Glomerular visceral epithelial cell (primary cell): Measurements from ENCODE around the gene U2AF1L4.

ENCODE experiments used
- DNase-seq: peaks from one replicate; pipeline ENCODE4 v3.0.0-alpha.2; 2016; ENCODE audit errors: extremely low spot score

Gene U2AF1L4

DNA sequence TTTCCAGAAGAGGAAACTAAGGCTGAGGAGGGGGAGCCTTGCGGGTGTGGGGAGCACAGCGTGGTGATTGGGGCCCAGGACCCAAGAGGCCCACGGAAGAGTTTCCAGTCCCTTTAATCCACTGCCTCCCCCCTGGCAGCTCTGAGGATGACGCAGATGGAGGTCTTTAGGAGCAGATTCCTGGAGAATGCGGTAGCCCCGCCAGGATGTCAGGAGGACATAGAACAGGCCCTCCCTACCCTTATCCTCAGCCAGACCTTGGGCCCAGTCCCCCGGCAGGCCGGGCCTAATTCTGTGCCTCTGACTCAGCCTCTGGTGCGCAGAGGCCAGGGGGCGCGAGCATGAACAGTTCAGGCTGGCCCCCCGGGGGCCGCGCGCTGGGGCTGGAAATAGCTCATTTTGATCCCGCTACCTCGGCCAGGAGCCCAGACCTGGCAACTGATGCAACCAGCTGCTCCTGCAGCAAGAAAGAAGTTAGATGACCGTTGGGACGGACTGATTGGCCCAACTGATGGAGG is 12.1 kb upstream of the U2AF1L4 start:
- DNase-seq = peak; percentile 71

DNA sequence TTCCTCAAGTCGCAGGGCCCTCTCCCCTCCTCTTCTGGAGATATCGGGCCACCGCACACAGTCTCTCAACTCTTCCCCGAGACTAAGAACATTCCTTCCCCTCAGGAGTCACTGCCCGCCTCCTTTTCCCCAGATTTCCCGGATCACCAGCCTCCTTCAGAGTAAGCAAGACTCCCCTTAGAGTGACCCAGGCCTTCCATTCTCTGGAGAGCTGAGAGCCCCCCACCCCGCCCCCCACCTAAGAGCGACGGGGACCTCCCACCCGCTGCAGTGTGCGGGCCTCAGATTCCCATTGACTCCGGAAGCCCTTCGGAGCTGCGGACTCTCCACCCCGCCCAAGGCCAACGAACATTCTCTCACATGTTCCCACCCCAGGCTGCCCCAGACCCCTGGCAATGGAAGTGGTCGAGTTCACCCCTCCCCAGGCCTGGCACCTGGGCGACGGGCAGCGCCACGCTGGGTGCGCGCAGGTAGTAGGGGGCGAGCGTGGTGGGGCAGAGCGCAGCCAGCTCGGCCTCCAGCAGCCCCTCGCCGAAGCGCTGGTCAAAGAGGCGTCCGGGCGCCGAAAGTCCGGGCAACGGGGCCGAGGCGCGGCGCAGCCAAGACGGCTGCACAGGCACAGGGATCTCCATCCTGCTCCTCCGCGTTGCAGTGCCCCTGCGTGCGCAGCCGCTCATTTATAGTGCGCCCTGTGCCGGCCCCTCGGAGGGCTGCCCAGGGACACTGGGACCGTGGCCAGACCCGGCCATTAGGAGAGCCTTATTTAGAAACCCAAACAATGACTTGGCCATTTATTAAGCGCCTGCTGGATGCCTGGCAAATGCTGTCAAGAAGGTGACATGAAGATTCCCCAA is 11.4 kb upstream of the U2AF1L4 start, which contains the start of gene HSPB6:
Gene HSPB6, minus strand, starts transcription at position 653 of the 854 bp plus-strand sequence. Its CDS starts 21 bp downstream, at position 632.
- no peak for DNase-seq

DNA sequence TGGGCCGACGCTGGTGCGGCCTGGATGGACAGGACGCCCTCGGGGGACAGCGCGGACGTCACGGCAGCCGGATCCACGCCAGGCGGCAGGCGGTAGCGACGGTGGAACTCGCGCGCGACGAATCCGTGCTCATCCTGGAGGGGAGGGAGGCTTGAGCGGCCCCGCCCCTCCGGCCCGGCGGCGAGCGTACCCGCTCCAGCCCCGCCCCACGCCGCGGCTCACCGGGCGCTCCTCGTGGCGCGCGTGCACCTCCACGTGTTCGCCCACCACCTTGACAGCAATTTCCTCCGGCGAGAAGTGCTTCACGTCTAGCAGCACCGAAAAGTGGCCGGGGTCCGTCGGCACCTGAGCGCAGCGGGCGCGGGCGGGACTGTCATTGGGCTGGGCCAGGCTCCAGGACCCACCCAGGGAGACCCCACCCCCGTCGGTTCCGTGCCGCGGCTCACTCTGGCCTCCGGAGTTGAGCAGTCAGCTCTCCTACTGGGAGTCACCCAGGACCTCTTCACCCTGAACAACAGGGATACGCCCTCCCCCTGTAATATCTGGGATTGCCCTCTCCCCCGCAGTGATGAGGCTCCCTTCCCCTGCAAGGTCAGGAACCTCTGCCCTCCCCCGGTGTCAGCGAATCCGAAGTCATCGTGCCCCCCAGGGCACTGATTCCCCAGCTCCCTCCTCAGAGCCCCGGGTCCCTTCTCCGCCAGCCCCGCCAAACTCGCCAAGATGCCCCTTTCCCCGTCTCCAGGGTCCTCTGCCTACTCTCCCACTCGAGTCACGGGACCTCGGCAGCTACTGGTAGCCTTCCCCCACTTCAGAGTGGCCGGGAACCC is 10.5 kb upstream of the U2AF1L4 start:
- no peak for DNase-seq

DNA sequence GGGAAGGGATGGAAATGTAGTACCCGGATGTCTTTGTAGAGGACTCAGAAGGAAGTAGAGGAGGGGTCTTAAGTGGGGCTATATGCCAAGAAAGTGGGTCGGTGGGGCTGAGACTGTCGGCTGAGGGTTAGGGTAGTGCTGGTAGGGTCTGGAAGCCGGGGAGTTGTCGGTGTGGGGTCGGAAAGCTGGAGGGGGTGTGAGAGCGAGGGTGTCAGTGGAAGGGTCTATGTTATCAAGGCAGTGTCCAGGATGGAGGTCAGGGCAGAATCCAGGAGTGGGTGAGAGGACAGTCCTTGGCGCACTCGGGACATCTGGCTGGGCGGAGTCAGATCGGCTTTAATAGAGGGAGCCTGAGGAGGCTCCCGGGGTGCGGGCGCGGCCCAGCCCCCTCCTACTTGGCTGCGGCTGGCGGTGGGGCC is 9.9 kb upstream of the U2AF1L4 start:
- DNase-seq = no peak

GRCh38 chr19:35754370-35755130 is 9.3 kb upstream of the U2AF1L4 start:
- DNase-seq = no peak

DNA sequence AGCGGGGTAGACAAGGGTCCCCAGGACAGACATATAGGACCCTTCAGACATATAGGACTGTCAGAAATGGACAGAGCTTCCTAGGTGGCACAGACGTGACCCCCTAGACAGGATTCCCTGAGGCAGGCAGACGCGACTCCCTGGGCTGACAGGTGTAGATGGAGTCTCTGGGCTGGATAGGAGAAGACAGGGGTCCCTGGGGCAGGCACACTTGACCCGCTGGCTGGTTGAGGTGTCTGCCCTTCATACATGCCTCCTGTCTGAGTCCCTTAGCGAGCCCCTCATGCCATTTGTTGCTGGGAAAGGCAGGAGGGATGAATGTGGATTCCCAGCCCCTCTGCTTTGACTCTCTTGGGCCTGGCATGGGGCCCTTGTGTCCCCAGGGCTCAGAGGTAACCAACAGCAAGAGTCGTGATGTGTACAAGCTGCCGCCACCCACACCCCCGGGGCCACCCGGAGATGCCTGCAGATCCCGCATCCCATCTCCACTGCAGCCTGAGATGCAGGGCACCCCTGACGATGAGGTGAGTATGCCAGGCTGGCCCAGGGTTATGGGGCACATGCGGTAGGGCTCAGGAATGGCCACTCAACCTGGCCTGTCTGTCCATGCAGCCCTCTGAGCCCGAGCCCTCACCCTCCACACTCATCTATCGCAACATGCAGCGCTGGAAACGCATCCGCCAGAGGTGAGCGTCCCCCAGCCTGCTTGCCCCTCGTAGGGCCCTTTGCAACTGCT is 8.6 kb upstream of the U2AF1L4 start:
- DNase-seq = no peak

DNA sequence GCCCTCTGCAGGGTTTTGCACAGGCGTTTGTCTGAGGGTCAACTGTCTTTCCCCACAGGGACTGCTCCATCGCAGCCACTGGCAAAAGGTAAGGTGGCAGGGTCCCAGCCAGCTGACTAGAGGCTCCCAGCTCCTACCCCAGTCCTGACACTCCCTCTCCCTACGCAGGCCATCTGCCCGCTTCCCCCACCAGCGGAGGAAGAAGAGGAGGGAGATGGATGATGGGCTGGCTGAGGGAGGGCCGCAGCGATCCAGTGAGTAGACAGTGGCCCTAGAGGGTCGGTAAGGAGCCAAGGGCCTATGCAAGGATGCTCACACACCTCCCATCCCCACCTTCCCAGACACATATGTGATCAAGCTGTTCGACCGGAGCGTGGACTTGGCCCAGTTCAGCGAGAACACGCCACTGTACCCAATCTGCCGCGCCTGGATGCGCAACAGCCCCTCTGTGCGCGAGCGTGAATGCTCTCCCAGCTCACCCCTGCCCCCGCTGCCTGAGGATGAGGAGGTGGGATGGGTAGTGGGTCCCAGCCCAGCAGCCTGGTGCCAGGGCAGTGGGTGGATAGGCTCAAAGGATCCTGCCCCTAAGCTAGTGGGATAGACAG is 7.6 kb upstream of the U2AF1L4 start:
- DNase-seq = no peak

- DNase-seq = no peak
These were observed 6.9 kb upstream of the U2AF1L4 start for GRCh38 chr19:35751839-35752745.

DNA sequence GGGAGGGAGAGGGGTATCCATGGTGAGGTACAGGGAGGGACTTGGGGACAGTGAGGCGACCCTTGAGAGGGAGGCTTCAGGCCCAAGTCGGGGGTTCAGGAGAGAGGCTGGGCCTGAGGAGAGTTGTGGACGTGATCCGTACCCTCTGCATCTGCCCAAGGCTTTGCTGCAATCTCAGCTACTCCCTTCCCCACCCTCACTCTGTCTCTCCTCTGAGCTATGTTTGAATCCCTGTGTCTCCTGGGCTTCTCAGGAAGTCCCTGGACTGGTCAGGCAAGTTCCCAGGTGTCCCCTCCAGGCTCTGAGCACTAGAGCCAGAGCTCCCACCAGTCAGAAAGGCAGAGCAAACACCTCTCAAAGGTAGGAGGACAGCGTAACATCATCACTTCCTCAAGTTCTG is 4.9 kb upstream of the U2AF1L4 start:
- no peak for DNase-seq

- DNase-seq = peak; percentile 99
These were observed 3.1 kb upstream of the U2AF1L4 start, which contains the start of gene LIN37 for GRCh38 chr19:35748106-35749020. TSS of gene LIN37 (plus strand) at chr19:35748576. CDS start at chr19:35748725, 149 bp downstream.

DNA sequence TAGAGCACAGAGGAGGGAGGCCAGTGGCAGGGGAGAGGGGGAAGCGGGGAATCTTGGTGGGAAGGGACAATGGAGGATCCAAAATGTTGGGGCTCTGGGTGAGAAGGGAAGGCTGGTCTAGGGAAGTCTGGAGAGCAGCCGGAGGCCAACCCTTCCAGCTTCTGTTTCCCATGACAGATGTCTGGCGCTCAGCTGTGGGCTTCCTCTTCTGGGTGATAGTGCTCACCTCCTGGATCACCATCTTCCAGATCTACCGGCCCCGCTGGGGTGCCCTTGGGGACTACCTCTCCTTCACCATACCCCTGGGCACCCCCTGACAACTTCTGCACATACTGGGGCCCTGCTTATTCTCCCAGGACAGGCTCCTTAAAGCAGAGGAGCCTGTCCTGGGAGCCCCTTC is 1.3 kb upstream of the U2AF1L4 start:
- DNase-seq = no peak

DNA sequence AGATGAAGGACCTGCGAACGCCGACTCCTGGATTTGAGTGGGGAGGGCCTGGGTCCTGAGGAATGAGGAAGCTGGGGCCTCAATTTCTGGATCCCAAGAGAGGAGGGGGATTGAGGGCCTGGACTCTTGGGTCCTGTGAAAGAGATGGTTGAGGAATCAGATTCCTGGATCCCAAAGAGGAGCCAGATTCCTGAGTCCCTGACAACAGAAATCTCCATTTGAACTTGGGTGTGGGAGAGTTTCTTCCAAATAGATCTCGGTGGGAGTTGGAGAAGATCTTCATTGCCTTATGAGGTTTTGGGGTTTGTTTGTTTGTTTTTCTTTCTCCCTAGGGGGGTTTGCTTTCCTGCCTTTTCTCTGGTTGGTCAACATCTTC is 857 bp upstream of the U2AF1L4 start:
- DNase-seq = no peak

GRCh38 chr19:35744430-35745327 is 539 bp downstream of the U2AF1L4 start:
- DNase-seq = peak; percentile 95

DNA sequence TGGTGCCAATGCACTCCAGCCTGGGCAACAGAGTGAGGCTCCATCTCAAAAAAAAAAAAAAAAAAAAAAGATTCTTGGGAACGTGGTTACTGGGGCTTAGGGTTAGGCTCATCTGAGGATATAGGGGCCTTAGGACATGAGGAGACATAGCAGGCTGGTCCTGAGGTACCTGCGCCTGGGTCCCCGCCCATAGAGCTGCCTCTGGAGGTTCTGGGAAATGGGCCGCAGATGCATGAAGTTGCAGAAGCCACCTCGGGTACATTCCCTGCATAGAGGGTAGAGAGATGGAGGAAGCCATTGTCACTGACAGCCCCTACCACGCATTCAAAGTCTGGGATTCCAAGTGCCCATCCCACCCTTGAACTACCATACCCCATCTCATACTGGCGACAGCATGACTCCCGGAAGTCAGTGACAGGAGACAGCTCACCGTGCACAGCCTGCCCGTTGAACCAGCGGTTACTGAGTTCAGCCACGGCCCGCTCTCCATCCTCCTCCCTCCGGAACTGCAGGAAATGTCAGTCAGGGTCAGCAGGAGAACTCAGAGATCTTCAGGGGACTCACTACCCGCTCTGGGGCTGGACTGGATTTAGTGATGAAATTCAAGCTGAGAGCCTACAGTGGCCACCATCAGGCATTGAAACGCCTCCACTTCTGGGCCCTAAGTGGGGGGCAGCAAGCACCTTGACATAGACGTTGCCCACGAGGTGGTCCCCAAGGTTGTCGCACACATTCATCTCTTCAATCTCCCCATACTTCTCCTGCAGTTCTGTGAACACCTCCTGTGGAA is 1.4 kb downstream of the U2AF1L4 start:
- DNase-seq = no peak

DNA sequence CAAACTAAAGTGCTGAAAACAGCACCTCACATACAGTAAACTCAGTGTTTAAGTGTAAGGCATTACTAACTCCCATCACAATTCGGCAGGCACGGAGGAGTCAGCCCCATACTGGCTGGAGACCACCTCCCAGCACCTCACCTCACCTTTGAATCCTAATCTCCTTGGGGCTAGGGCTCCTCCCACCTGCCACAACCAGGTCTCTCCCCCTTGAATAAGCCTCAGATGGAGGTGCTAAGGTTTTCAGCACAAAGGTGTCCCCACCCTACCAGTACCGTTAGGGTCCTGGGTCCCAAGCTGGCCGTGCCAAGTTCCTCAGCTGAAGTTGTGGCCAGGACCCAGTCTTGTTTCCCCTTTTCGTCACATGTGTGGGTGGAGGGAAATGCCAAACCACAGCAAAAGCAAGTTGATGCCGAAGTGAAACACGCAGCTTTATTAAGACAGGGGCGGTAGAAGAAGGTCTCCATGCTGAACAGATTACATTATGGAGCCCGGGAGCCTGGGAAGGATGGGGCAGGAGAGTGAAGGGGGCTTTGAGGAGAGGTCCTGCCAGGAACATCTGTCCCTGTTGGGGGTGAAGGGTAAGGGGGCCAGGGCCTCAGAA is 3.0 kb downstream of the U2AF1L4 start, which contains the start of gene IGFLR1:
Gene IGFLR1, minus strand, starts transcription at position 332 of the 604 bp plus-strand sequence. CDS start 1,272 bp downstream, outside the sequence.
- no peak for DNase-seq

- no peak for DNase-seq
These were observed 4.1 kb downstream of the U2AF1L4 start for GRCh38 chr19:35741203-35741515.
